Vagina (tissue), 2 donors: ENCODE results near the gene F2.

ENCODE experiments used
- CTCF ChIP-seq, 3 experiments: fragments of 450-650 bp in 2 of 3; fragments of 200-600 bp in 1 of 3; sonication (generic) in 1 of 3; IDR thresholded peaks; one replicate each; pipeline ENCODE4 v1.5.1; 2017 to 2019; ENCODE audit warnings: antibody characterized with exemption in 3 of 3, mild to moderate bottlenecking in 2 of 3, moderate library complexity in 2 of 3
- POLR2A ChIP-seq, 2 donors: fragments of 450-650 bp; IDR thresholded peaks; one replicate each; pipeline ENCODE4 v1.6.1; 2017; ENCODE audit warnings: antibody characterized with exemption in 2 of 2, mild to moderate bottlenecking in 2 of 2, moderate library complexity in 2 of 2
- POLR2AphosphoS5 ChIP-seq, 2 donors: sonication (generic); formaldehyde crosslinking; IDR thresholded peaks; one replicate each; pipeline ENCODE4 v1.9.0; 2017; ENCODE audit warnings: antibody characterized with exemption in 2 of 2, mild to moderate bottlenecking in 2 of 2, low read depth in 1 of 2; ENCODE audit not compliant: insufficient read depth in 1 of 2

- TF ChIP-seq POLR2AphosphoS5 (IDR thresholded peaks at IDR 0.05; ENCODE audit: insufficient read depth in 1 of 2, low read depth in 1 of 2) (no peak), POLR2A (IDR thresholded peaks at IDR 0.05) (no peak), CTCF (IDR thresholded peaks at IDR 0.05) (no peak)
Observed at GRCh38 chr11:46690702-46691101, 28.3 kb upstream of the F2 start.
